NOMO-1 (cell line): ENCODE results near the gene SDR9C7.
"Not testable (repeated sequence)": the region's sequence is repeated elsewhere in the genome, so short reads cannot be mapped to it uniquely, and the experiment has no call there.

ENCODE experiments used
- DNase-seq, 2 experiments: peaks; one replicate each; lab custom pipeline; 2025; ENCODE audit not compliant: unreplicated experiment in 2 of 2; lab: John Stamatoyannopoulos, UW

The SDR9C7 gene

GRCh38 chr12:56921346-56921745, 12.9 kb downstream of the SDR9C7 start:
- no peak for DNase-seq

- not testable (repeated sequence) for DNase-seq
Measured at GRCh38 chr12:56918139-56918538, 16.1 kb downstream of the SDR9C7 start.

GRCh38 chr12:56916996-56917333, 17.2 kb downstream of the SDR9C7 start:
- DNase-seq: no peak

GRCh38 chr12:56916296-56916995, 17.8 kb downstream of the SDR9C7 start:
- DNase-seq: no peak

GRCh38 chr12:56914724-56915123, 19.5 kb downstream of the SDR9C7 start:
- DNase-seq: no peak

- no peak for DNase-seq
Measured at GRCh38 chr12:56914256-56914655, 20.0 kb downstream of the SDR9C7 start.

GRCh38 chr12:56909403-56909802, 24.8 kb downstream of the SDR9C7 start:
- not testable (repeated sequence) for DNase-seq

- DNase-seq: no peak
Measured at GRCh38 chr12:56908136-56908535, 26.1 kb downstream of the SDR9C7 start.

- DNase-seq: no peak
Measured at GRCh38 chr12:56905852-56906251, 28.4 kb downstream of the SDR9C7 start.

- DNase-seq: no peak
Measured at GRCh38 chr12:56903374-56903773, 30.8 kb downstream of the SDR9C7 start.

GRCh38 chr12:56901313-56901712, 32.9 kb downstream of the SDR9C7 start:
- DNase-seq: not testable (repeated sequence)

GRCh38 chr12:56900583-56900982, 33.6 kb downstream of the SDR9C7 start:
- no peak for DNase-seq

- DNase-seq: no peak
Measured at GRCh38 chr12:56898938-56899337, 35.3 kb downstream of the SDR9C7 start.

GRCh38 chr12:56897844-56898361, 36.3 kb downstream of the SDR9C7 start:
- DNase-seq: no peak

- no peak for DNase-seq
Measured at GRCh38 chr12:56896082-56896481, 38.1 kb downstream of the SDR9C7 start.

- no peak for DNase-seq
Measured at GRCh38 chr12:56894698-56895368, 39.4 kb downstream of the SDR9C7 start.

- not testable (repeated sequence) for DNase-seq
Measured at GRCh38 chr12:56891885-56892284, 42.3 kb downstream of the SDR9C7 start.

- DNase-seq: no peak
Measured at GRCh38 chr12:56886319-56886718, 47.9 kb downstream of the SDR9C7 start.

- DNase-seq: no peak
Measured at GRCh38 chr12:56885316-56885715, 48.9 kb downstream of the SDR9C7 start.

GRCh38 chr12:56884421-56884820, 49.8 kb downstream of the SDR9C7 start:
- DNase-seq: no peak

GRCh38 chr12:56882407-56882806, 51.8 kb downstream of the SDR9C7 start:
- not testable (repeated sequence) for DNase-seq
